ENCODE results near the gene CRY2.

The CRY2 gene

DNA sequence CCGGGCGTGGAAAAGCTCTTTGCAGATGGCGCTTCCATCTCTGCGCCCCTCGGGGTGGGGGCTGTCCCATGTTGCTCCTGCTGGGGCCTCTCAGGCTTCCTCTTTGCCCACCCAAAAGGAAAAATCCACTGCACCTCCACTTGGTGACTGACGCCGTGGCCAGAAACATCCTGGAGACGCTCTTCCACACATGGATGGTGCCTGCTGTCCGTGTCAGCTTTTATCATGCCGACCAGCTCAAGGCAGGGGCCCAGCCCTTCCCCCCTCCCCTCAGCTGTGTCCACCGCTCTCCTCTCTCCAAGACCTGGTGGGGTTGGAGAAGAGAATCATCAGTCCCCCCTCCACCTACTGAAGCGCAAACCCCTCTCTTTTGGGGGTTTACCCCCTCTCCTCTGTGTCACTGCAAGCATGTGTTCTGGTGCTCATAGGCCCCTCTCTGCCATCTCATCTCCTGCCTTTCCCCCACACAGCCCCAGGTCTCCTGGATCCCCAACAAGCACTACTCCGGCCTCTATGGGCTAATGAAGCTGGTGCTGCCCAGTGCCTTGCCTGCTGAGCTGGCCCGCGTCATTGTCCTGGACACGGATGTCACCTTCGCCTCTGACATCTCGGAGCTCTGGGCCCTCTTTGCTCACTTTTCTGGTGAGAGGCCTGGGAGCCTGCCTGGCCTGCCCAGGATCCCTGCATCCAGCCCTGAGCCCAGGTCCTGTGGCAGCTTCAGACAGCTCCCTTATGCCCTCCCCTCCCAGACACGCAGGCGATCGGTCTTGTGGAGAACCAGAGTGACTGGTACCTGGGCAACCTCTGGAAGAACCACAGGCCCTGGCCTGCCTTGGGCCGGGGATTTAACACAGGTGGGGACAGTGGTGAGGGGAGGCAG, 77.0 kb downstream of the CRY2 start:
- no peak for FAIRE-seq
- no peak for DNase-seq (ENCODE audit: insufficient read length, low spot score)
- TF ChIP-seq POLR2A (IDR thresholded peaks at IDR 0.05; ENCODE audit: low read depth, low read length), result no peak

- DNase-seq (ENCODE audit: insufficient read length, low spot score), result no peak
These were observed 77.7 kb downstream of the CRY2 start for GRCh38 chr11:45924927-45925326.

GRCh38 chr11:45925550-45925949, 78.3 kb downstream of the CRY2 start:
- DNase-seq (ENCODE audit: insufficient read length, low spot score) (no peak), FAIRE-seq (no peak)
- no peak for TF ChIP-seq POLR2A (IDR thresholded peaks at IDR 0.05; ENCODE audit: low read depth, low read length)

More at GRCh38 chr11:45924927-45925326, 77.7 kb downstream of the CRY2 start:
- no peak for TF ChIP-seq POLR2A (IDR thresholded peaks at IDR 0.05; ENCODE audit: low read depth, low read length)
- FAIRE-seq, result no peak

DNA sequence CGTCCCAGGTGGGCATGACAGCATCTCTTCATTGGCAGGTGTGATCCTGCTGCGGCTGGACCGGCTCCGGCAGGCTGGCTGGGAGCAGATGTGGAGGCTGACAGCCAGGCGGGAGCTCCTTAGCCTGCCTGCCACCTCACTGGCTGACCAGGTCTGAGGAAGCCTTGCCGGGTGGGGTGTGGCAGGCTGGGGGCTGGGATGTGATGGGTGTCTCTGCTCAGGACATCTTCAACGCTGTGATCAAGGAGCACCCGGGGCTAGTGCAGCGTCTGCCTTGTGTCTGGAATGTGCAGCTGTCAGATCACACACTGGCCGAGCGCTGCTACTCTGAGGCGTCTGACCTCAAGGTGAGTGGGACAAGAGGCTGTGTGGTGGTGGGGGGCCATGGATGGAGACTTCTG, 78.7 kb downstream of the CRY2 start:
- DNase-seq (ENCODE audit: insufficient read length, low spot score) (no peak), FAIRE-seq (no peak)
- no peak for TF ChIP-seq POLR2A (IDR thresholded peaks at IDR 0.05; ENCODE audit: low read depth, low read length)

GRCh38 chr11:45926536-45927331, 79.5 kb downstream of the CRY2 start:
- DNase-seq (ENCODE audit: insufficient read length, low spot score) (no peak), FAIRE-seq (no peak)
- no peak for TF ChIP-seq POLR2A (IDR thresholded peaks at IDR 0.05; ENCODE audit: low read depth, low read length)

- TF ChIP-seq POLR2A (IDR thresholded peaks at IDR 0.05; ENCODE audit: low read depth, low read length), result no peak
- FAIRE-seq (no peak), DNase-seq (ENCODE audit: insufficient read length, low spot score) (no peak)
These were observed 80.0 kb downstream of the CRY2 start for GRCh38 chr11:45927332-45927683.

- TF ChIP-seq POLR2A (IDR thresholded peaks at IDR 0.05; ENCODE audit: low read depth, low read length), result no peak
- FAIRE-seq, result no peak
- DNase-seq (ENCODE audit: insufficient read length, low spot score), result no peak
These were observed 80.6 kb downstream of the CRY2 start for GRCh38 chr11:45927684-45928413.

- no peak for TF ChIP-seq POLR2A (IDR thresholded peaks at IDR 0.05; ENCODE audit: low read depth, low read length)
- no peak for FAIRE-seq
These were observed 81.4 kb downstream of the CRY2 start for GRCh38 chr11:45928535-45929215.

DNA sequence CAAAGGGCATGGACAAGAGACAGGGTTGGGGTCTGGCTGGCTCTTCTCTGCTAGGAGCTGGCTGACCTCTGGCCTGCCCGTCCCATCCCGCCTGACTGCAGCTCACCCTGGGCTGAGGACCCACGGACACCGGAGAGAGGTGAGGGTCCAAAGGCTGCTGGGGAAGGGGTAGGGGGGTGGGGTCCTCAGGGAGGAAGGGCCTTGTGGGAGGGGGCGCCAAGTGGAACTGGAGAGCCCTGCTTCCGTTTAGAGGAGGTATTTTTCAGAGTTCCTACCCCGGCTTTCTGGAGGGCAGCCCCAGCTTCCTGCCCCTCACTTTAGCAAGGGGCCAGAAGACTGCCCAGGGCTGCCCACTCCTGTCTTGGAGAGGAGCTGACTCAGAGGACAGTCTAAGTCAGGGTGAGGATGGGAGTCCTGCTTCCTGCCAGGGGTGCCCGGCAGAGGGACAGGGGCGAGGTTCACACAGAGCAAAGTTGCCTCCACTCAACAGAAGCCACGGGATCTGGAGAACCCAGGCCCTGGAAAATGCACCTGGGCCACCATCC, 82.3 kb downstream of the CRY2 start:
- DNase-seq (ENCODE audit: insufficient read length, low spot score), result peak; percentile 83
- FAIRE-seq, result no peak
- TF ChIP-seq POLR2A (IDR thresholded peaks at IDR 0.05; ENCODE audit: low read depth, low read length), result no peak

More at GRCh38 chr11:45928535-45929215, 81.4 kb downstream of the CRY2 start:
- DNase-seq (ENCODE audit: insufficient read length, low spot score), result no peak

- no peak for DNase-seq (ENCODE audit: insufficient read length, low spot score)
- FAIRE-seq, result no peak
These were observed 82.9 kb downstream of the CRY2 start for GRCh38 chr11:45930031-45930794.

DNA sequence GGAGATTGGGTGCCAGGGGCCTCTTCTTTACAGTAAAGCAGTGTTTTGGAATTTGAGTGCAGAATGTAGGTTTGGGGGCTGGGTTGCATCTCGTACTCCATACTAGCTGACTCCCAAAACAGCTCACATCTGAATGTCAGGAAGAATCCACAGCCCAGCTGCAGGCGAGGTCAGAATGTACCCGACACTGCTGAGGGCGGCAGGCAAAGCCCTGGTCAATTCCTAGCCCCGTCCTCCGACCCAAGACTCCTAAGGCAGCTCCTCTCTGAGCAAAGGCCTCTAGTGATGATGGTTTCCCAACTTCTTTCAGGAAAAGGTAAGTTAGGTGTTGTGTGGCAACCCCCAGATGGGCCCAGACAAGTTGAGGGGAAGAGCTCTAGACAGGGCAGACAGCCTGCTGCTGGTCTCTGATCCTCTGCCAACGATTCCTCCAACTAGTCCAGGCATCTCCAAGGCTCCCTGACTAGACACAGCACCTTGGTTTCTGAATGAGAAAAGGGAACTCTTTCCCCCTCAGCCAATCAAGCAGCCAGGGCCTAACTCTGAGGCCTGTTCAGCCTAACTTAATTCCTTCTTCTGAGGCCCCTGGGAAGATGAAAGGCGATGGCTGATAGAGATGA, 83.8 kb downstream of the CRY2 start:
- no peak for DNase-seq (ENCODE audit: insufficient read length, low spot score)
- no peak for TF ChIP-seq POLR2A (IDR thresholded peaks at IDR 0.05; ENCODE audit: low read depth, low read length)
- FAIRE-seq, result no peak

More at GRCh38 chr11:45930031-45930794, 82.9 kb downstream of the CRY2 start:
- TF ChIP-seq POLR2A (IDR thresholded peaks at IDR 0.05; ENCODE audit: low read depth, low read length), result no peak

GRCh38 chr11:45931739-45932138, 84.5 kb downstream of the CRY2 start:
- TF ChIP-seq POLR2A (IDR thresholded peaks at IDR 0.05; ENCODE audit: low read depth, low read length), result no peak
- DNase-seq (ENCODE audit: insufficient read length, low spot score), result no peak
- FAIRE-seq, result no peak
